ENCODE data around the gene NPIPB9.

DNA sequence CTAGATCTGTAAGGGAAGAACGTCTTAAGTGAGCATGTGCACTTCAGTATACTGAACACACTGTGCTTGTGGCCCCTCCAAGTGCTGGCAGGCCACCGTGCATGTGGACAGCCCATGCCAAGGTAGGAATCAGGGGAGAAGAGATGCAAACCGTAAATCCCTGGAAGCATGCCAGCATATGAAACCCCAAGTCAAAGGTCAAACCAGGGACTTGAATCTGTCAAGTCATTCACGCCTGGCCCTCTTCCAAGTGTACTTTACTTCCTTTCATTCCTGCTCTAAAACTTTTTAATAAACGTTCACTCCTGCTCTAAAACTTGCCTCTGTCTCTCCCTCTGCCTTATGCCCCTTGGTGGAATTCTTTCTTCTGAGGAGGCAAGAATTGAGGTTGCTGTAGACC, 68.4 kb downstream of the NPIPB9 start:
- TF ChIP-seq, protein P1, sequence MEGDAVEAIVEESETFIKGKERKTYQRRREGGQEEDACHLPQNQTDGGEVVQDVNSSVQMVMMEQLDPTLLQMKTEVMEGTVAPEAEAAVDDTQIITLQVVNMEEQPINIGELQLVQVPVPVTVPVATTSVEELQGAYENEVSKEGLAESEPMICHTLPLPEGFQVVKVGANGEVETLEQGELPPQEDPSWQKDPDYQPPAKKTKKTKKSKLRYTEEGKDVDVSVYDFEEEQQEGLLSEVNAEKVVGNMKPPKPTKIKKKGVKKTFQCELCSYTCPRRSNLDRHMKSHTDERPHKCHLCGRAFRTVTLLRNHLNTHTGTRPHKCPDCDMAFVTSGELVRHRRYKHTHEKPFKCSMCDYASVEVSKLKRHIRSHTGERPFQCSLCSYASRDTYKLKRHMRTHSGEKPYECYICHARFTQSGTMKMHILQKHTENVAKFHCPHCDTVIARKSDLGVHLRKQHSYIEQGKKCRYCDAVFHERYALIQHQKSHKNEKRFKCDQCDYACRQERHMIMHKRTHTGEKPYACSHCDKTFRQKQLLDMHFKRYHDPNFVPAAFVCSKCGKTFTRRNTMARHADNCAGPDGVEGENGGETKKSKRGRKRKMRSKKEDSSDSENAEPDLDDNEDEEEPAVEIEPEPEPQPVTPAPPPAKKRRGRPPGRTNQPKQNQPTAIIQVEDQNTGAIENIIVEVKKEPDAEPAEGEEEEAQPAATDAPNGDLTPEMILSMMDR (IDR thresholded peaks at IDR 0.05), result no peak
- TF ChIP-seq ZFX (IDR thresholded peaks at IDR 0.05; ENCODE audit: borderline replicate concordance), result no peak

Data from 22Rv1 (cell line).